GM19452 (cell line): Measurements from ENCODE around the gene DDX27.

Experiments
- ATAC-seq: cut with Tn5 transposase; IDR thresholded peaks from one replicate; pipeline ENCODE4 v1.9.1; 2021; ENCODE audit not compliant: unreplicated experiment

The DDX27 gene

DNA sequence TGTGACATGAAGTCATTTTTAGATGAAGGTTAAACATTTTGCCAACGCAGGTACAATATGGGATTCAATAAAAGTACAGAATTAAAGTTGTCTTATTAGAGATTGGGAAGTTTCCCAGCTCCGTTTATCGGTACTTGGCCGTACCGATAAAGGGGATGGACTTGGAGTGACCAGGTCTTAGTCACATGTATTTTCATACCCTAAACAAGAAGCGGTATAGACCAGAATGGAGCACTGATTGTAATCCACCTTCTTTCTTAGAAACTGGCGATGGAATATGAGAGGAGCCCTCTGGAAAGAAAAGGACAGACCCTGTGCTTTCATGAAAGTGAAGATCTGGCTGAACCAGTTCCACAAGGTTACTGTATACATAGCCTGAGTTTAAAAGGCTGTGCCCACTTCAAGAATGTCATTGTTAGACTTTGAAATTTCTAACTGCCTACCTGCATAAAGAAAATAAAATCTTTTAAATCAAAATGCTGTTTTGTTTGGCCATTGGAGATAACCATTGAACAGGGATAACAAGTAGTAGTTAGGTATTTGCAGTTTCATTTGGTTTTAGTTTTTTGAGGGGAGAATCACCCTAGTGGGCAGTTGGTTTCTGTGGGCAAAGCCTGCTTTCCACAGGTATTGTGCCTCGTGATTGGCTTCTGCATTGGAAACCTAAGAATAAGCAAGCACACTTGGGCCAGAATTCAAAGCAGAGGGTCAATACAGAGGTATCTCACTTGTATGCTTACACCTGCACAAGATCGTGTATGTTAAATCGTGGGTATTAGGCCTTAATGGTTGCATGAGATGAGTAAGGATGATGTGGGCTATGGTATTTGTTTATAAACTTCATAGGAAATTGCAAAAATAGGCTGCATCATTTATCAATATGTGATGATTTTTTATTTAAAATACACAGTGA, 69.8 kb downstream of the DDX27 start:
- no peak for ATAC-seq

DNA sequence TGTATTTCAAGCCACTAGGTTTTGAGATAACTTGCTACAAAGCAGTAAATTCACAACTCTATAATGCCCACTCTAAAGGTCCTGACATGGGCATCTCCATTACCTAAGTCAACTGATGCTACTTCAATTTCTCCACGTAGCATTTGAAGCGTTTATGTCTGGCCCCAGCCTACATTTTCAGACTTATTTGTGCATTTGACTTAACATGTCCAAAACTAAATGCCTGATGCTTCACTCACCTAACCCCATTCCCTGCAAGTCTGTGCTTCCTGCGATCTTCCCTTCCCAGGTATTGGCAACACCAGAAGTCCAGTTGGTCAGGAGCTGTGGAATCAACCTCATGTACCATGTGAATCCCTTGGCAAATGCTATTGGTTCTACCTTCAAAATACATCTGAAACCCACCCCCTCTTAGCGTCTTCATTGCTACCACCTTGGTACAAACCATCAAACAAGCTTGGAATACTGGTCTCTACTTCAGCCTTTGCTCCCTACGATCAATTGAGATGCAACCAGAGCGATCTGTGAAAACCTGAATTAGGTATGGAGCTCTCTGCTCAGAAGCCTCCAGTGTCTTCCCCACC, 71.5 kb downstream of the DDX27 start:
- ATAC-seq, result no peak

DNA sequence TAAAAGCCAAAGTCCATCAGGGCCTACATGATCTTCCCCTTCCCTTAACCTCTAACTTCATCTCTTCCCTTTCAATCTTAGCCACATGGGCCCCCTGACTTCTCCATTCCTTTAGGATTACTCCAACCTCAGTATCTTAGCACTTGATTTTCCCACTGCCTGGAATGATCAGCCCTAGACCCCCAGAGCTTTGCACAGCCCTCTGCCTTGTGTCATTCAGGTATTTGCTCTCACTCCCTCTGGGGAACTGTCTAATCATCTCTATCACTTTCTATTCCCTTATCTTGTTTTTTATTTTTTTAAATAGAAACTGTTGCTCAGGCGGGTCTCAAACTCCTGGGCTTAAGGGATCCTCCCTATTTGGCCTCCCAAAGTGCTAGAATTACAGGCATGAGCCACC, 72.0 kb downstream of the DDX27 start:
- ATAC-seq, result no peak

DNA sequence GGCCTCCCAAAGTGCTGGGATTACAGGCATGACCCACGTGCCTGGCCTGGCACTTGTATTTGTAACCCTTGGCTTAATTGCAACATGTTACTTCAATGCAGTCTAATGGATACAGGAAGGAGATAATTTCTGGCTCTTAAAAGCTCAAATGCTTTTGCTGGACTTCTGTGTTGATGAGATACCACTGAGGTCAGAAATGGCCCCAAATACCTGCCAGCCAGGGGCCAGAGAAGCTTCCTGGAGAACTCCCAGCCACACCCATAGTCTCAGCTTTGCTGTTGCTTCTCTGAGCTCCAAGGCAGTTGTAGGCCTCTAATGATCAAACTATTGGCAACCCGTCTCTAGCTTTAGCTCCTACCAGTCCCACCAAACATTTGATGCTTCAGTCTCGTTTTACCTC, 72.8 kb downstream of the DDX27 start:
- ATAC-seq, result no peak

DNA sequence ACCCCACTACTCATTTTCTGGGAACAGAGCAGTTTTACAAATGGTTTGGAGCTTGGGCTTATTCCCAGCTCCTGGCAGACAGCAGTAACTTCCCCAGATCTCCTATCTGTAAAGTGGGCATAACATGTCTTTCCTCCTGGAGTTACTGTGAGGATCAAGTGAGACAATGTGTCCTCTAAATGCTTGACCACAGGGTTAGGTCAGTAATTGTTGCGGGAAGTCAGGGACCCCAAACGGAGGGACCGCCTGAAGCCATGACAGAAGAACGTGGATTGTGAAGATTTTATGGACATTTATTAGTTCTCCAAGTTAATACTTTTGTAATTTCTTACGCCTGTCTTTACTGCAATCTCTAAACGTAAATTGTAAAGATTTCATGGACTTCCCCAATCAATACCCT, 73.9 kb downstream of the DDX27 start:
- ATAC-seq, result no peak
